Astrocyte (in vitro differentiated cells and primary cell): Measurements from ENCODE around the gene DENND2A.

Experiments used
- CTCF ChIP-seq: IDR thresholded peaks from 2 replicates; pipeline ENCODE4 v1.5.1; 2011; ENCODE audit warnings: low read depth, mild to moderate bottlenecking, inconsistent platforms, low read length, moderate library complexity; ENCODE audit not compliant: insufficient read depth
- EZH2 ChIP-seq: IDR thresholded peaks from 2 replicates; pipeline ENCODE4 v1.6.1; 2012; ENCODE audit warnings: mild to moderate bottlenecking, low read length, inconsistent platforms; ENCODE audit not compliant: insufficient read depth

- no peak for TF ChIP-seq CTCF
- TF ChIP-seq EZH2 = no peak
These were observed 43.7 kb upstream of the DENND2A start for GRCh38 chr7:140684066-140684950.
